Stimulated activated CD8-positive, alpha-beta memory T cell treated with anti-CD3 and anti-CD28 coated beads, Interleukin-7, amount 100 ng/mL, for 4 hours (primary cell): ENCODE data around the gene CCNE1.
"Not testable (repeated sequence)": the region's sequence is repeated elsewhere in the genome, so short reads cannot be mapped to it uniquely, and the experiment has no call there.

Experiments
- DNase-seq, 2 donors: peaks; one replicate each; pipeline ENCODE4 v3.0.0-alpha.2; 2020; ENCODE audit warnings: low read depth in 2 of 2

Gene CCNE1

DNA sequence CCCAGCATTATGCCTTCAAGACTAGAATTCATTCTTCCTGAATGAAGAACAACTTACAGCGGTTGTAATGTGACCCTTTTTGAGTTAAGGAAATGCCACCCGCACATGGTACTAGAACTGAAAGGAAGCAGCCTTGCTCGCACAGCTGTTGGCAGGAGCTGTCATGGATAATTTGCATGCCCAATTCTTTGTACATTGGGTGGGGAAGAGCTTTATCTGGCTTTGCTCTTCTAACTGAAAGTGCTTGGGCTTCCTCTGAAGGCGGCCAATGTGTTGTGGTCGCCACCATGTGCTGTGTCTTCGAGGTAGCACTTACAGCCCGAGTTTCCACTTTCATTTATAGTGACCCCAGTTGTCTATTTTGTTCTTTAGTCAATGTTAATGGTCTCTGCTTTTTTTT, 3.4 kb downstream of the CCNE1 start:
- DNase-seq: no peak

DNA sequence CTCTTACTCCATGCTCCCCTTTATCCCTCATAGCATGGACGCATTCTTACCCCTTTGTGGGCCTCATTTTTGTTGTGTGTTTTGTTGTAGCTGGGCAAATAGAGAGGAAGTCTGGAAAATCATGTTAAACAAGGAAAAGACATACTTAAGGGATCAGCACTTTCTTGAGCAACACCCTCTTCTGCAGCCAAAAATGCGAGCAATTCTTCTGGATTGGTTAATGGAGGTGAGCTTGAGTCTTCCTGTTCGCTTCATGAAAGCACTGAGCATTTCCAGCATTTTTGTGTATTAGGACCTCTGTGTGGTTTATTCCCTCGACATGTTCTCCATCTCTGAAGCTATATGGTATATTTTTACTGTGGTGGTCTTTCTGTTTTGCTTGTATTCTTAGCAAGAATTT, 5.5 kb downstream of the CCNE1 start:
- DNase-seq: no peak

DNA sequence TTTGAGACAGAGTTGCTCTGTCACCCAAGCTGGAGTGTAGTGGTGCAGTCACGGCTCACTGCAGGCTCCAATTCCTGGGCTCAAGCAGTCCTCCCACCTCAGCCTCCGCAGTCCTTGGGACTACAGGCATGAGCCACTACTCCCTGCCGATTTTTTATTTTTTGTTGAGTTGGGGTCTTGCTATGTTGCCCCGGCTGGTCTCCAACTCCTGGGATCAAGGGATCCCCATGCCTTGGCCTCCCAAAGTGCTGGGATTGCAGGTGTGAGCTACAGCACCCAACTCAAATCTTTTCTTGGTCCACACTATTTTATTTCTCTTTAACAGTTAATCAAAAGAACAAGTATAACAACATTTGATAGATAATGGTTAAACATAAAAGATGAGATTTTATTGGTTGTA, 7.5 kb downstream of the CCNE1 start:
- DNase-seq: no peak

DNA sequence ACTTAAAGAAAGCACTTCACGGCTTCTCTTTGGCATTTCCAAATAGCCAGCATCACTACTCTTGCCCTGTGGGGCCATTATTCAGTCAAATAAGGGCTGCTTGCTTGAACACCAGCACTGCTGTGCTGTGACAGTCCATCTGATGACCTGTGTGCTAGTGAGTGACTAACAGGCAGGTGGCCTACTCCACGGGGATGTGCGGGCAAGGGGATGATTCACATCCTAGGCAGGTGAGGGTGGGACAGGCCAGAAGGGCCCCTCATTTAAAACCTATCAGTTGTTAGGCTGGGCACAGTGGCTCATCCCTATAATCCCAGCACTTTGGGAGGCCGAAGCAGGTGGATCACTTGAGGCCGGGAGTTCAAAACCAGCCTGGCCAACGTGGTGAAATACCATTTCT, 8.2 kb downstream of the CCNE1 start:
- no peak for DNase-seq

DNA sequence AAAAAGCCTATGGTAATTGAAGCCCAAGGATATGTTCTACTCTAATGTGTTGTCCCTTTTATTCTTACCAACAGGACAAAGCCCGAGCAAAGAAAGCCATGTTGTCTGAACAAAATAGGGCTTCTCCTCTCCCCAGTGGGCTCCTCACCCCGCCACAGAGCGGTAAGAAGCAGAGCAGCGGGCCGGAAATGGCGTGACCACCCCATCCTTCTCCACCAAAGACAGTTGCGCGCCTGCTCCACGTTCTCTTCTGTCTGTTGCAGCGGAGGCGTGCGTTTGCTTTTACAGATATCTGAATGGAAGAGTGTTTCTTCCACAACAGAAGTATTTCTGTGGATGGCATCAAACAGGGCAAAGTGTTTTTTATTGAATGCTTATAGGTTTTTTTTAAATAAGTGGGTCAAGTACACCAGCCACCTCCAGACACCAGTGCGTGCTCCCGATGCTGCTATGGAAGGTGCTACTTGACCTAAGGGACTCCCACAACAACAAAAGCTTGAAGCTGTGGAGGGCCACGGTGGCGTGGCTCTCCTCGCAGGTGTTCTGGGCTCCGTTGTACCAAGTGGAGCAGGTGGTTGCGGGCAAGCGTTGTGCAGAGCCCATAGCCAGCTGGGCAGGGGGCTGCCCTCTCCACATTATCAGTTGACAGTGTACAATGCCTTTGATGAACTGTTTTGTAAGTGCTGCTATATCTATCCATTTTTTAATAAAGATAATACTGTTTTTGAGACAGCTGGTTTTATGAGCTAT, 12.0 kb downstream of the CCNE1 start:
- DNase-seq: no peak

DNA sequence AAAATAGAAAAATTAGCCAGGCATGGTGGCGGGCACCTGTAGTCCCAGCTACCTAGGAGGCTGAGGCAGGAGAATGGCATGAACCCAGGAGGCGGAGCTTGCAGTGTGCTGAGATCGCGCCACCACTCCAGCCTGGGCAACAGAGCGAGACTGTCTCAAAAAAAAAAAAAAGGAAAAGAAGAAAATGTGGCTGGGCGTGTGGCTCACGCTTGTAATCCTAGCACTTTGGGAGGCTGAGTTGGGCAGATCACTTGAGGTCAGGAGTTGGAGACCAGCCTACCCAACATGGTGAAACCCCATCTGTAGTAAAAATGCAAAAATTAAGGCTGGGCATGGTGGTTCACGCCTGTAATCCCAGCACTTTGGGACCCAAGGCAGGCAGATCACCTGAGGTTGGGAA, 13.5 kb downstream of the CCNE1 start:
- DNase-seq: not testable (repeated sequence)

DNA sequence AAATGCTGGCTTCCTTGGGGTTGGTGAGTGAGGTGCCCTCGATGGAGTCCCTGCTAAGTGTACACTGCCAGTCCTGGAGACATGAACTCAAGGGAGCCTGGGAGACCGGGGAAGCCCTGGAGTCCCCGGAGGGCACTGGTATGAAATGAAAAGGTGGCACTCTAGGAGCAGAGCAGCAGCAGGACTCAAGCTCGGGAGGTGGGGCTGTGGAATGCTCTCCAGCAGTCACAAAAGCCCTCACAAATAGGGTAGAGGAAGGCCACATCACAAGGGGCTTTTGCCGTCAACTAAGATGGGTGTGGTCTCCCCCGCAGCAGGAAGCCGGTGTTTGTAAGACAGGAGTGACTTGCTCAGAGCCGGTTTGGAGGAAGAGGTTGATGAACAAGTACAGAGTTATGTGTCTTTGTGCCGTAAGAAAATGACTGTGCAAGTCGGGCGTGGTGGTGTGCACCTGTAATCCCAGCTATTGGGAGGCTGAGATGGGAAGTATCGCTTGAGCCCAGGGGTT, 19.3 kb downstream of the CCNE1 start:
- DNase-seq: peak in 1 of 2 donors; percentile 25

DNA sequence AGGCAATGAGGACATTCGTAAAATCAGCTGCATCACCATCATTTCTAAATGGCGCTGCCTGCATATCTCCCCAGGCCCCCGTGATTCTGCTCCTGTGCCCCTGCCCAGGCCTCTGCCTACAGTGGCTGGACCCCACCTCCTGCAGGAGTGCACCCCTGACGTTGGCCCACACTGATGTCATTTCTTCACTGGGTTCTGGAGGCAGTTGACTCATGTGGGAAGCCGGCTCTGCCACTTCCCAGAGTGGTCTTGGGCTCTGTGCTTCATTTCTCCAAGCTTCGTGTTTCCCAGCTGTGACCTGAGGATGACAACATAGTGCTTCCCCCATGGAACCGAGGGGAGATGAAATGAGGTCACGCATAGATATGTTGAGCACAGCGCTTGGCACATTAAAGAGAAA, 19.9 kb downstream of the CCNE1 start:
- DNase-seq: no peak

DNA sequence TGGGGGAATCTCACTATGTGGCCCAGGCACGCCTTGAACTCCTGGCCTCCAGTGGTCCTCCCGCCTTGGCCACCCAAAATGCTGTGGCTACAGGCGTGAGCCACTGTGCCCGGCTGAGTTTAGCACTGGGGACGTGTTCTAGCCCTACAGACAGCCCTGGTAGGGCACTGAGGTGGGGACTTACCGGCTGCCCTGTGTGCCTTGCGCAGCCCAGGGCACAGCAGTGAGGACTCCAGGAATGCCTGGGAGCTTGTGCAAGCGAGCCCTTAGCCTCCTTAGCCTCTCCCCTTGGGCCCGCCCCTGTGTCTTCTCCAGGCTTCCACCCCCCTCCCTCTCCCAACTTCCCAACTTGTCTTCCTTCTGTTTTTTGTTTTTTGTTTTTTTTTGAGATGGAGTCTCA, 21.0 kb downstream of the CCNE1 start:
- DNase-seq: no peak

DNA sequence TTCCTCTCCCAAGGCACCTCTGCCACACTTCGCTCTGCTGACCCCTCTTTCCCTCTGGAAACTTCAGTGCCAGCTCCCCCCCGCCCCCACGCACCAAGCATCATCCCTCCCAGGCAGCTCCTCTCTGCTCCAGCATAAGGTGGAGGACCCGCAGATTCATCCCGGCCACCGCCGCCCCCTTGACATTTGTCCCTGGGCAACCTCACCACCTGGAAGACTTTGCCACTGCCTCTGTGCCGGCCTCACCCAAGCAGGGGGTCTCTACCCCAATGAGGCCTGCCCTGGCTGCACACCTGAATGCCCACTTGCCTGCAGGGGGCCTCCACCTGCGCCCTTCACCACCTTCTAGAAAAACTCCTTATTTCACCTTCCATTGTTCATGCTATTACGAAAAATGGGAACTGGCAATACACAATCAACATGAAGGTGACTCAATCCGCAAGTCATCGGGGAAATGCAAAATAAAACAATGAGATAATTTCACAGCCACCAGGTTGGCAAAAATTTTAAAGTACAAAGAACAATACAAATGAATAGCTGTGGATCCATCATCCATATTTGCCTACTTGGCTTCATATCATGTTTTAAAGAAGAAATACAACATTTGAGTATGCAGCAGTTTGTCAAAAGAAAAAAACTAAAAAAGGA, 21.9 kb downstream of the CCNE1 start:
- DNase-seq: no peak

DNA sequence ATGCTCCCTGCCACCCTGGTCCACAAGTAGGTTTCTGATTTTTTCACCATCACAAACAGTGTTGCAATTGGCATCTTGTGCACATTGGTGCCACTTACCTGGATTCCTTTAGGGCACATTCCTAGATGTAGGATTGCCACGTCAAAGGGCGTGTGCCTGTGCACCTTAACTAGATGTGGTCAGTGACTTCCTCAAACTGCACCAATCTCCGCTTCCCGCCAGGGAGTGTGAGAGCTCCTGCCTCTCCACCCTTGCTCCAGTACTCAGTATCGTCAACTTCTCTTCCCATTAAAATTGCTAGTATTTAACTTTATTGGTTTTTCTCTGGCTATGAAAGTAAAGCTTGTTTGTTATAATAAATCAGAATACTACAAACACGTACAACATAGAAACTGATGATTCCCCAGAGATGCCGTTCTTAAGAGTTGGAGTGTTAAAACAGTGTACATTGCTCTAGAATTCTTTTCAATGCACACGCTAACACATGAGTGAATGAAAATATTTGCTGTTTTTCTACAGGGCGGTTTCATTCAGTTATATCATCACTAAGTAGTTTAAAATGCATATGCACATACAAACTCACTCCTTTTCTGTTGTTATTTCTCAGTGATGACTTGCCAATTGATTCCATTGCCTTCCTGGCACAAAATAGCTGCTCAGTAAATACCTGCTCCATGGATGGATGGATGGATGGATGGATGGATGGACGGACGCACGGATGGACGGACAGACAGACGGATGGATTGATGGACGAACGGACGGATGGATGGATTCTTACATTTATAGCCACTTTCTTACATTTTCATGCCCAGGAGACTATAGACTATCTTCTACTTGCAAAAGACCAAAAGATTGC, 23.4 kb downstream of the CCNE1 start:
- no peak for DNase-seq

DNA sequence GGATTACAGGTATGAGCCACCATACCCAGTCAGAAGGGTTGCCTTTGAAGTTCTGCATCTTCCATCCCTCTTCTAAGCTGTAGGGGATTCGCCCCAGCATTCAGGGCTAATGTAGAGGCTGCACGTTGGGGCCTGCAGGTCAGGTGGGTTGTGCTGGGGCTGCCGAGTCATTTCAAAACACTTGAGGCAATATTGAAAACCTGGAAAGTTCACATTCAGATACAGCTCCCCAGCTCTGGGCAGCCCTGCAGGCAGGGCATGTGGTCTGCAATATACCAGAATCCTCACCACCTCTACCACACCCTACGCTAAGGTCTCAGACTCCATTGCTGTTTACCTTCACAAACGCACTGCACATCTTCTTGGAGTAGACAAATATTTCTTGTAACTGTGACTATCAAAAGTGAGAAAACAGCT, 24.6 kb downstream of the CCNE1 start:
- DNase-seq: no peak

DNA sequence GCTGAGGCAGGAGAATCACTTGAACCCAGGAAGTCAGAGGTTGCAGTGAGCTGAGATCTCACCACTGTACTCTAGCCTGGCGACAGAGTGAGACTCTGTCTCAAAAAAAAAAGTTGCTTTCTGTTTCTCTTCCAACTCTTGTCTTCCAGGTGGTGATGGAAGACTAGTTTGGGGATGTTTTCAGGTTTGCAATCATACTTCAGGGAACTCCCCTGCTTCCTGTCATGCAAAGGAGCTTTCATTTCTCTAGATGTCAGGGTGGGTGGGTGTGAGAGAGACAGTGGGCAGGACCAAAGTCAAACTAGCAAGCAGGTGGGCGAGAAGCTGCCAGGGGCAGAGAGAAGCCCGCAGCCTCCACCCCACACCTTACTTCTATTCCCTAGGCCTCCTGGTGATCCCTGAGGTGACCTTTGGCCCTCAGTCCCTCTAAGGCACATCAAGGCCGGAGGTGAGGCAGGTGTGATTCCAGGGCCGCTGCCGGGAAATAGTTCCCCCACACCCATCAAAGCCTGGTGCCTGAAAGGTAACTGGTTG, 25.7 kb downstream of the CCNE1 start:
- peak; percentile 27 to 46 for DNase-seq

DNA sequence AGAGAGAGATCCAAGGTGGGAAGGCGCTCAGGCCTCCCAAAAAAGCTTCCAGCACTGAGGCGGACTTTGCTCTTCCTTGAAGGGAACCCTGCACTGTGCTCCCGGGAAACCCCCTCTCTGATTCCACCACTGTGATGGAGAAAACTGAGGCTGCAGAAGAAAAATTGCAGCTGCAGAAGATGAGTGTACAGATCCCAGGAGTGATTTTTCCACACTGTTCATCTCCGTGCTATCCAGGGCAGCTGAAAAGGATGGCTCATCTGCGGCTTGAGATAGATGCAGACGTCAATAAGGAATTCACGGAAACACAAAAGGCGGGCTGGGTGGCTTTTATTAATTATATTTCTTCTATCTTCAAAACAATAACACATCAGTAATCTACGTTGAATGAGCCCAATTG, 26.2 kb downstream of the CCNE1 start:
- no peak for DNase-seq

DNA sequence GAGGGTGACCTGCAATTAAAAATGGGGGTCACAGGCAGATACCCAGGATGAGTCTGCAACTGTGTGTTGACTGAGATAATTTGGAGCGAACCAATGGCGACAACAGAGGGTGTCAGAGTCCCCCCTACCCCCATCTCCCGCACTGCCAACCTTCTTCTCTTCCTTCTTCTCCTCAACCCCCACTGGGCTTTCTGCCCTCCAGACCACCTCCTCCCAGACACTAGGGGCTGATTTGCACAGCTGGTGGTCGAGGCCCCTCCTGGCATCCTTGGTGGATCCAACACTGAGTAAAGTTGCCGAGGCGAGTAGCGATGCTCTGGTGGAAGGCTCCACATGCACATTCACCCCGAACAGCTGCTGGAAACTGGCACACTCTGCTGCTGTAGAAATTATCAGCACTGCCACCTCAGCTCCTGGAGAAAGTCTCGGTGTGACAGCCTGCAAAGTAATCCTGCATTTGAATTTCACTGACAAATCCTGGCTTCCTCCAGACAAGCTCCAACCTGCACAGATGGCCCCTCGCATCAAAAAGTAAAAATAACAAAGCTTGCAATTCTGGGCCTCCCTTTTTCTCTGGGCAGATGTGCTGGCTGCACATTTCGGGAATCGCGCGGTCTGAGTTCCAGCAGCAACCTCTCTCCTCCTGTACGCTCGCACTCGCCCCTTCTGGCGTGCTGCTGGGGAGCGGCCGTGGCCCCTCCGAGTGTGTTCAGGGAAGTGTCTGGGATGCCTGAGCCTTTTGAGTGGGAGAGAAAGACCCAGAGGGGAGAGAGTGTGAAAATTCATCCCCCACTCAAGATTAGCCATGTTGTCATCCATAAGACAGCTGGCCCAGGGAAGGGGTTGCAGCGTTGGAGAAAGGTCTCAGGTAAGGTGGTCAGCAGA, 28.5 kb downstream of the CCNE1 start:
- no peak for DNase-seq

DNA sequence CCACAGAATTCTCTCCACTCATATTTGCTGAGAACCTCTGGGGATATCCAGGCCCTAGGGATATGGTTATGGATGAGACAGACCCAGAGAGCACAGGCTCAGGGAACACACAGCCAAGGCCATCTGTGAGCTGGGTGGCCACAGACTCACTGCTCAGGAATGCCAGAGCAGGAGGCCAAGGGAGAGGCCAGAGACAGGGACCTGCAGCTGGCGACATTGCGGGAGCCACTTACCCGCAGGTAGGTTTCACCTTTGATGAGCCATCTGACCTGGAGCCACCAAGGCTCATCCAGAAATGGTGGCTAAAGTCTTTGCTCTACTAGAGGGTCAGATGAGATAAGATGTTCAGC, 29.4 kb downstream of the CCNE1 start:
- no peak for DNase-seq

DNA sequence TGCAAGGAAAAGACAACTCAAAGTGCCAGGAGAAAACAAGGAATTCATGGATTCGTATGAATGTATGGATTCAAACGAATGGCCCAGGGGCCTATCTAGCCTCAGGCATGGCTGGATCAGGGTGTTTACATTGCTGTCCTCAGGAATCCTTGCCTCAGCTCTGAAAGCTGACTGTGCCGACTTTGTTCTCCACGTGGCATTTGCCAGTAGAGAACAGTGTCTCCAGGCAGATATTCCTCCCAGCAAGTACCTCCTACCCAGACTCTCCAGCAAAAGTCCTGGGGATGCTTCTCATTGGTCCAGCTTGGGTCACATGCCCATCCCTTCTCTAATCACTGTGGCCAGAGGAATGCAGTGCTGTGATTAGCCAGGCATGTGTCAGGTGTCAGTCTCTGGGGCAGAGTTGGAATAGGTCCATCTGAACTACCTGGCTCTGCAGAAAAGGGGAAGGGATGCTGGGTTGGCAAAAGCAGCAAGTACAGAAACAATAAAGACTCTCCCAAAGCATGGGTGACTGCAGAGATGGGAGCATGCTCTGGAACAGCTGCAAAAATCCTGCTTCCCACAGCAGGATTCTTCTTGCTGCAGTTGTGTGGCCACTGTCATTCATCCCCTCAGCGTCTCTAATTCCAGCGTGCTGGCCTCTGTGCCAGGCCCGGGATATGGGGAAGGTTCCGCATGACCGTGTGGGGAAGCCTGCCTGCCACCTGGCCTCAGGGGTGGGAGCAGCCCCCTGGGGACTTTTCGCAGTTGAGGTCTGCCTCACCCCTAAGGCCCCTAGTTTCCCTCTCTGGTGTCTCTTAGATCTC, 30.0 kb downstream of the CCNE1 start:
- DNase-seq: no peak

DNA sequence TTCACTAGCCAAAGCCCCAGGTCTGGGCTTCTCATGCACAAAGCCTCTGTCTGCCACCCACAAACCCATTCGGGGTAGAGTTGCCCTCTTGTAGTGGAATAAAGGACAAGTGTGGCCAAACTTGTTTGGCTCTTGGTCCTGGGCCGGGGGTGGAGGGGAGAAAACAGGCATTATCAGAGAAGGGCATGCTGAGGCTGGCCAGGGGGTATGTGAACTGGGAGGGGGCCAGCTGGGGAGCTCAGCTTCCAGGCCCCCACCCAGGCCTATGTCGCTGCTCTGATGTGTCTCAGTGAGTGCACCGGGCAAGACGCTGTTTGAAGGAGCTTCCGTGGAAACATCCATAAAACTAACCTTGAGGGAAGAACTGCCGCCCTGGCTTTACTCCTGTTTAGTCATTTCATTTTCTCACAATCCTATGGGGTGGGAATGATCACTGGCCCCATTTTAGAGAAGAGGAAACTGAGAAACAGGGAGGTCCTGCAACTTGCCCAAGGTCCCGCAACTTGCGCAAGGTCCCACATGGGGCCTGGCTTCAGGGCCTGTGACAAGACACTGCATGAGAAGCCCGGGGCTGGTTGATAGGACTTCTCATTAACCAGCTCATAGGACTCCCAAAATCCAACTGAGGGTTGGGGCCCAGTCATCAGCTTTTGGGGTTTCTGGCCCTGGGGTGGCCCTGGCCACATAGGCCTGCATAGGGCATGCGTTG, 30.8 kb downstream of the CCNE1 start:
- DNase-seq: no peak

DNA sequence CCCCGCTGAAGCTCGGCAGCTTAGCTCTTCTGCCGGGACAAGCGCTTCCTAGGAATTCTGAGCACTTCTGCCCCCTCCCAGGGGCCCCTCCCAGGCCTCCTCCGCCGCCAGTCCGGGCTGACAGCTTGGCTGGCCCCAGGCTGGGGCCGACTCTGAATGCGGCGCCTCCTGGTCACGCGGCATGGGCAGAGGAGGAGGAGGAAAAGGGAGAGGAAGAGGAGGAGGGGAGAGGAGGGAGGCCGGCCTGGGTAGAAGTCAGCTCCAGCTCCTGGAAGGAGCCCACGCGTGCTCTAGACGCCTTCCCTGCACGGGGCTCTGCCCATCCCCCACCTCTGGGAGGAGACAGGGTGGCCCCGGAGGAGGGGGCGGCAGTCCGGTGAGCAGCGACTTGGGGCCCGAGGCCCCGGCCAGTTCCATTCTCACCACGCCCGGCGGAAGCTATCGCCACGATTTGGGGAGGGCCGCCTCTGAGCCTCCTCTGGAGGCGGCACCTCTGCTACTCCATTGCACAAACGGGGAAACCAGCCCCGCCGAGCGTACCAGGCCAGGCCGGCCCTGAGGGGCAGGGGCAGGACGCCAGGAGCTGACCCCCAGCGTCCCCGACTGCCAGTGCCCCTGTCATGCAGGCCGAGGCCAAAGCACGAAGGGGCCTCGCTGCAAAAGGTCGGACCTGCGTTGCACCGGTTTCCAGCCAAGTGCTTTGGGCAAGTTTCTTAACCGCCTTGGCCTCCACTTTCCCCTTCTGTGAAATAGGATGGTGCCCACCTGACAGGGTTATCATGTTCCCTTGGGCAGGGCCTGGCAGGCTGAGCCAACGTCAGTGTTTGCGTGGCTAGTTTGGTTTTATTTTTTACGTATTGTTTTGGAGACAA, 31.6 kb downstream of the CCNE1 start:
- no peak for DNase-seq
